ENCODE measurements around the gene CPNE4.

CPNE4 gene

DNA sequence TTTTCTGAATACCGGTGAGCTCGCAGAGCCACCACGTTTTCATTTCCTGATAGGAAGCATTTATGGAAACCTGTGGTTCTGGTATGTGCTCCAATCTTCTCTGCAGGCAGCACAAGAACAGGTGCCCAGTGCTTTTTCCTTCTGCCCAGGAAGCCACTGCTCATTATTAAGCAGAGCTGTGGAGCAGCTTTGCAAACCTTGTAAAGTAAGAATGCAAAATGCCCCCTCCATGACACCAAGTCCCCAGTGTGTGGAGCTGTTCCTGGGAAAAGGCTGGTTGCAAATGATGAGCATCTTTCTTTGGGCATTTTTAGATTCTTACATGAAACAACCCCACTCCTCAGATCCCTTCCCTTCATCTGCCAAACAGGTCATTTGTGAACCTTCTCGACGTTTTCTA is 466.4 kb downstream of the CPNE4 start:
- no peak for DNase-seq

DNA sequence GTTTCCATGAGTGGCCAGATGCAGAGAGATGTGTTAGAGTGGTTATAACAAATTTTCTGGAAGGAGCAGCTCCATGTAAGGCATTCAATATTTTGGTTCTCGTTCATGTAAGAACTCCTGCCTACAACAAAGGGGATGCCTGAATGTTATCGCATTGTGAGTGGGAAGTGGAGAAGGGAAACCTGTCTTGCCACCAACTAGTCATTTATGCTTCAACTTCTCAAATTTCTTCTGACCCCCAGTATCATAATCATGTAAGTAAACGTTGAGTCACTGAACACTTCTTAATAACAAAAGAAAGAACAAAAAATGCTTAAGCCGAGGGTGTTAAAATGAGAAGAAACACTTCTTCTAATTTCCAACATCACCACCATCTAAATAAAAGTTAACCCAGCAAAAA is 470.0 kb downstream of the CPNE4 start:
- no peak for DNase-seq

DNA sequence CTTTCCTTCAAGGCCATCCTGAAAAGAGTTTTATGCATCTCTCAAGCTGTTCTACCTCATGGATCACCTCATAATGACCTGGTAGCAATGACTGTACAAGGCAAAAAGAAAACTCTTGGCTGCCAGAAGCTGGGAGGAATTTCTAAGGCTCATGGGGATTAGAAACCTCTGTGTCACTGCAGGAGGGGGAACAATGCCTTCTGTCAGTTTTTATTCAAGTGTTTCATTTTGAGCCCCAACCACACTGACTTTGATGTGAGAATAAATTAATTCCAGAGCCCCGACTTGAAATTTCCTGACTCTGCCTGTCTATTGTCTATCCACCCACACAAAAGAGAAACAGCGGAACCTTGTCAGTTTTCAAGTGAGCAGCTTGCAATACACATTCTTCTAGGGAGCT is 473.3 kb downstream of the CPNE4 start:
- no peak for DNase-seq

DNA sequence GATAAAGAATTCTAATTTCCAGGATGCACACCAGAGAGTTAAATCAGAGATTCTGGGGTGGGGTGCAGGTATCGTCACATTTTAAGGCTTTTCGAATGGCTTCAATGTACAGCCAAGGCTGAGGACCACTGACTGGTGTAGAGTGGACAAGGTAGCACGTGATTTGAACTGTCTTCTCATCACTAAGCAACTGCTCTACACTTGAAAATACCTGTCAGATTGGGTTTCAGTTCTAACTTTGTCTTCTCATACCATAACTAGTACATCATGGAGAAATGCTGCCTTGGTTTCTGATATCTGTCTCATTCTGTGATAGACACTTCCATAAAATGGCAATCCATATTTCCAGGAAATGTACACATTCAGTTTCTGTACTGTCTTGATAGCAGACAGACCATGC is 474.0 kb downstream of the CPNE4 start:
- no peak for DNase-seq

DNA sequence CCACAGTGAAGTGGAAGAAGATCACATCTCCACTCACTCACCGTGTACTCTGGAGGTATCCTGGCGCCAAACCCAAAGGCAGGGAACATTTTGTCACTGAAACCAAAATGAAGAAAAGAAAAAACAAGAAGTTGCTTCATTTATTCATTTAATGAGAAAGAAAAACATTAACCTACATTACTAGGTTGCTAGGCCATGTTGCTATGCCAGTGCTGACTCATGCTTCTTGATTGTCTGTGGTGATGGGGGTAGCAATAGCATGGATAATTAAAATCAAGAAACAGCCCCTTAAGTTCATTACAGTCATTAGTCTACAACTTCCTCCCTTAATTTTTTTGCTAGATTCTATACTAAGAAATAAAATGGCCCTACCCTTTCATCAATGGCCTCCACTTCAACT is 479.4 kb downstream of the CPNE4 start:
- no peak for DNase-seq

DNA sequence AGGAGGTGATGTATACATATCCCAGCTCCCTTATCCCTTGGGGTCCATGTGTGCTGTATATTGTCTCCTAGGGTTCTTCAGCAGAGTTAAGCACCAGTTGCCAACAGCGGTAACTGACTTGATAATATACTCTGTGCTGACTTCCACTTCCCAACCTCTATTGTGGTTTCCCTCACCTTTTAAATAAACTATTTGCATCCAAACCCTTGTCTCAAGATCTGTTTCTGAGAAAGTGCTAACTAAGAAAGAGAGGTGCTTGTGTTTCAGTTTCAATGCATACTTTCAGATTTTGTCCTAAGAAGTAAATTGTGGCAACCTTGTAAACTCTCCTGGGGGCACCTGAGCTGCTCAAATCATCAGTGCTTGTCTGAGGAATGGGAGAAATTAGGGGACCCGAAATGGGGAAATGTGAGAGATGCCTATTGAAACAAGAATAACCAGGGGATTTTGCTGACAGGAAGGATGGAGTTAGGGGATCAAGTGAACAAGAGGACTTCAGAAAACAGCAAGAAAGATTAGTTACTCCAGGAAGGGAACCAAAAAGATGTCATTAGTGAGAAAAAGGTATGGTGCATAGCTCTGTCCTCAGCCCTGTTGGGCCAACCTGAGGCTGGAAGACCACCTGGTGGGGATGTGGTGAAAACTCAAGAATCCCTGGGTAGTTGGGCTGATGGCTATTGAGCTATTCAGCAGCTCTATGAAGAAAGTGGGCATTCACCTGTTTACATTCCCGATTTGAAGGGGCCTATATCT is 481.1 kb downstream of the CPNE4 start:
- no peak for DNase-seq

DNA sequence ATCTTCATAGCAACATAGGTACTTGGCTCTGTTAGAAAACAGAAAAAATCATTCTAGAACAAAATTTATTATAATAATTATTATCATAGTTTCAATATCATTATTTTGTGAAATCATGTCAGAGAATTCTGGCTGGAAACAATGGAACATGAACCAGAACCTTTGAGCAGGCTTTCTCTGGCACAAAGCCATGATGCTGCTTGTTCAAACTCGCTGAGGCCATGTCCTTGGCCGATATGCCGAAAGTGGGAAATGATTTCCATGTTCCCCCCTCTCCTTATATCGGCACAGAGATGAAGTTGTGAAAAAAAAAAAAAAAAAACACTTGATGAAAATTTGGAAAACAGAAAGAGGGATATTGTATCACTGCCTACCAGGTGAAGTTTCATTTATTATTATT is 483.1 kb downstream of the CPNE4 start:
- DNase-seq, result no peak

DNA sequence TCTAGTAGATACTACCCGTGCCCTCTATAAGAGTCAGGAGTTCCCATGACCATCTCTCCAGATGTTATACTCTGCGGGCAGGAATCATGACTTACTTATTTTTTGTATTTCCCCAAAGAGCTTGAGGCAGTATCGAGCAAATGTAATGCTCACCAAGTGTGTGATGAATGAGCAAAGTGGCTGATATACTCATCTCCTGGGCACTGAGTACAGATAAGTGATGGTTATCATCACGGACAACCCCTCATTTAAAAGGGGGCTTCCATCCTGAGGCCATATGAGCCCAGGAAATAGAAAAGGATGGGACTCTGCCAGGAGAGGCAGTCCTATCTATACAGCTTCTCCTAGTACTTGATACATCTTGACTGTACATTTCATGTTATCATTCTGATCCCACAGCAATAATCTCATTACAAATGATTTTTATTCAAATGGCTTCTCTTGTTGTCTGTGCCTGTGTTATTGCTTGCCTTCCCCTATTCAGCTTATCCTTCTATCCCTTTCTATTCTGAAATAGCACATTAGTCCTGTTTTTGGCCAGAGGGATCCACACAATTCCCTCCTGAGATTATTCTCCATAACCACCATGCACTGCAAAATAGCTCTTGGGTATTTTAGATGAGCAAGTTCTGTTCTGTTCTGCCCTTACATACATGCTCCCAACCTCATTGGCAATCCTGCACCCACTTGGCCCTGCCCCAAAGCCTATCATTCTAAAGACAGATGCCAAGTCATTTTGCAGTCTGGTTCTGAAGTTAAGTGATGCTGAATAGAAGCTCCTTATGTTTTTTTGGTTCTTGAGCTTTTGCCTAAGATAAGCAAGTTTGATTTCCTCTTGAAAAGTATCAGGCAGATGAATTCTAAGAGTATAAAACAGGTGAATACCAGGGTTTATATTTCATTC is 484.0 kb downstream of the CPNE4 start:
- DNase-seq, result no peak

DNA sequence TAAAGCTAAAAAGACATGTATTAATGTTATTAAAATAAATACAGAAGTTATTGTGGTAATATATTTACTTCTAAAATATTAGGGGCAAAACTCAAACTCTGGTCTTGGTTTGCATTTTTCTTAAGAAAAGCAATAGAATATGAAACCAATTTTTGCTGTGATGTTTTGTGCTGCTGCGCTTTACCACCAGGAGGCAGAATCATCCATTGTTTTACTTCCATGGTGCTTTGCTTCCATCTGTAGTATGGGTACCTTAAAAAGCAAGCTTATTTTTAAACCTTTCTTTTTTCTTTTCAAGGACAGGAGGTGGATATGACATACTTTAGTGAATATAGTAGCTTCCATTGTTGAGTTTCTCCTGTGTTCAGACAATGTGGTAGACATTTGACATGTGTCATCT is 485.5 kb downstream of the CPNE4 start:
- peak in 1 of 2 donors; percentile 4 for DNase-seq

DNA sequence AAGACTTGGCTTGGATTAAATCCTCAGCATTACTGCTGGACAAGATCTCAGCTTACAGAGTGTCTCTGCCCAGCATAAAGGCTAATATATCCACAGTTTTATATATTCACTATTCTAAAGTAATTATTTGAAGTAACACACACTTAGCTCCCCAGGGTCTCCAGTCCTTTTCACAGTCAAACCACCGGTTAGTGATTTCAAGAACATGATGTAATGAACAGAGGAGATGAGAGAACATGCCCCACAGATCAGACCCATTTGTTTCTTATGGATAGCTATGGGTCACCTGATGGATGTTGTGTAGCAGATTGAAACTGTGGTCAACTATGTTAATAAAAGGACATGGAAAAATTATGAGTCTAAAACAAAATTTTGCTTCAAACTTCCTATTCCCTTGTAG is 487.2 kb downstream of the CPNE4 start:
- no peak for DNase-seq

DNA sequence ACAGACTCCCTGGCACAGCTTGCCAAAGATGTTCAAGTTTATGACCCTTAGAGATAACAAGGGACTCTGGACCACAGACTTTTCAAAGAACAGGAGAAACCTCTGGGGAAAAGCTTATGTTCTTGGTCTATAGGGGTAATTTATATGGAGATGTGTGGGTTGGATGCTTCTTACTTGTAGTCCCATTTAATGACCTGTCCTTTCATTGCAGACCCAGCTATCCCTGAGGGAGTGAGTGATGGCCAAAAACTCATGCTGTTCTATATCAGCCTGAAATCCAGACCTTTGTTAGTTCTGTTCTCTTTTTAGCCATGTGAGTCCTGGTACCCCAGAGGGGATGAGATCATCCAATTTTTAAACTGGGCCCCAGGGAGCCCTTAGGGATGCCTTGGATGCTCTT is 488.4 kb downstream of the CPNE4 start:
- DNase-seq, result no peak

DNA sequence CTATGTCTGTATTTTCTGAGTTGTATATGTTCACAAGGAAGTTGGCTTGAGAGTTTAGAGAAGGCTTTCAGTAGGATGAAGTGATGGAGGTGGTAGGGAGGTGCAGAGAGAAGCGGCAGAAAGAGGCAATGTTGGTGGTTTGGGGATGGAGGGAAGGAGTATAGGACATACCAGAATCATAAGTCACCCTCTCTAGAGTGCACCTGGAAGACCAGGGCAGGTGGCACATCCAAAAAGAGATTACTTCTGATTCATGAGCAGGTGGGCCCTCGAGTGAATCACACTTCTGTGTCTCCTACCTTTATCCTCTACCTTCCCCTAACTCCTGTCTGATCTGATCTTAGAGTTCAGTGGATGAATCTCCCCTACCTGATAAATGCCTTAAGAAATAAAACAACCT is 490.3 kb downstream of the CPNE4 start:
- no peak for DNase-seq

DNA sequence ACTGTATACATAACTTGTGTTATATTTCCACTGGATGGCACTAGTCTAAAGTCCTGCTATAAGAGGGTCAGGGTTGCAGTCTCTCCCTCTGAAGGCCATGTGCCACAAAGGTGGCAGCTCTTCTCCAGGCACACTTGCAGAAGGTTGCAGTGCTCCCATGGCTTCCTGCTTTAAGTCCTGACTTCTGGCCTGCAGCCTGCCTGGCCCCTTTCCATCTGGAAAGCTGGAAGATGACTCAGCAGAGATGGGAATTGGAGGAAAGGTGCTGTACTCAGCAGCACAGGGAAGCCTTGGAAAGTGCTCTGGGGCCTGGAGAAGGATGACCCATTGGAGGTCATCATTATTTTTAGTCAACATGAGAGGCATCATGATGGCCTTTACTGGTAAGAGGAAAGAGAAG is 491.1 kb downstream of the CPNE4 start:
- DNase-seq, result no peak

DNA sequence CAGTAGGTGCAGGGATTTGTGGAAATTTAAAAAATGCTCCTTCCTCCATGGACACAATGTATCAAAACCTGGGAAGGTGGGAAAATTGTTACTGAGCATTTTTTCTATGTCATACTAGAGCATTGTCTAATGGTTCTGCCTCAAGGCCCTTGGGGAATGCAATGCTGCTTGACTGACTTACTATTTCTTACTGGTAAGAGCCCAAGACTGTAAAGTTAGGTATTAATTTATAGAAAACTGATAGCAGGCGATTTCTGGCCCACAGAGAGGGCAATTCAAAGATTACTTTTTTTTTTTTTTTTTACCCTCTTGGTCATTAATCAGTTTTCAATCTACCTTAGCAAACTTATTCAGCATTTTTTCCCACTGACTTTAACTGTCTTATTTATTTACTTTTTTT is 493.5 kb downstream of the CPNE4 start:
- DNase-seq, result no peak

DNA sequence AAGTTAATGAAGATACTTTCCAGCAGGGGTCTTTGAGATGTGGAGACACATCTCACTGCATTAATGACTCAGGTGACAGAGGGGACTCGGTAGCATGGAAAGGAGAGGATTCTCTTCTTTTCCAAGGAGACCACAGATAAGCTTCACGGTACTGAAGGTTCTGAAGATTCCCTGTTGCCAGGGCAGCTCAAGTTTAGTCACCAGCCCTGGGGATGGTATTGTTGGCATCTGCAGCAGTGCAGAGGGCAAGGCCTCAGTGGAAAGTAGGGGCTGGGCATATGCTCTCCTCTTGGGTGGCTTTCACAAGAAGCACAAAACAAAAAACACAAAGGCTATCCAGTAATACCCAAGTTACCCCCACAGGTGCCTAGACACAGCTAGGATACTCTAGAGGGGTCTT is 494.0 kb downstream of the CPNE4 start:
- DNase-seq, result no peak

DNA sequence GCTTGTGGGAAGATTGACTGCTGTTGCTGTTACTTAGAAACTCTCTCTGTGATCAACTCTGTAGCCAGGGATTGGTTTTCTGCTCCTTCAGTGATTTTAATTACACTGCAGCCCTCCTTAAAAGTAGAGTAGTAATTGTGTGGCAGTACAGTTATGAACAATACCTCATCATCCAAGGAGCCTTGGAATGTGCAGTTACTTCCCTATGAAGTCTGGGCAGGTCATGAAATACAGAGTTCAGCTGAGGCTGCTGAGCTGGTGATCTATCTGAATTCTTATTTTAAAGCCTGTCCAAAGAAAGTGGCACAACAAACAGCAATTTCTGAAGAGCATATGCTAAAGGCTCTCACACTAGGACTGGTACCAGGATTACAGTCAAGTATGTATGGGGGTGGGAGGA is 494.7 kb downstream of the CPNE4 start:
- no peak for DNase-seq

DNA sequence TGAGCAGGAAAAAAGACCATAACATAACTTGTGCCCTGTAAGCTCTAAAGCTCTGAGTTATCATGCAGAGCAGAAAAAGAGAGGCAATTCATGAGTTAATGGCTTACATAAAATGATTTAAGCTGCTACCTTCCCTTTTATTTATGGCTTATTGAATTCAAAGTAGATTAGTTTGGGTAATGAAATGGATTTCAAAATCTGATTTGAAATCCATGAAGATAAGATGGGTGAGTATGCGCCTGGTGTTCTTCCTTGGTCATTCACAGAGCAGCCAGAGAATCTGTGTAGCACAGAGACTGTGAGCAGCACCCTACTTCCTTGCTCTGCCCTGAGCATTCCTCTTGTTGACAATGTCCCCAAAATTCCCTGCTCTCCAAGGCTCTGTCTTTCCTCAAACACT is 495.8 kb downstream of the CPNE4 start:
- DNase-seq, result no peak

DNA sequence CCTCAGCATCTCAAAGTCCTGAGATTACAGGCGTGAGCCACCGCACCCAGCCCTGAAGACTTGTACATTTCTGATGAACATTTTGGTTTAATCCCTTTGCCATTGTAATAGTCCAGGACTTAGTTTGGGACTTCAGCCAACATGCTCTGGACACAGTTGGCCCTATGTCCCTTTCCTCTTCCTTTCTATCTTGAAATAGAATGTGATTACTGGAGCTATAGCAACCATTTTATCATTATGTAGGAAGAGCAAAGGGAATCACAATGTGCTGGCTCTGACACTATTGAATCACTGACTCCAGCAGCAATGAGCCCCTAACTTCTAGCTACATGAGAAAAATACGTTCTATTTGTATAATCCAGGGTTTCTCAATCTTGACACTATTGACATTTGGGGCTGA is 497.3 kb downstream of the CPNE4 start:
- no peak for DNase-seq

DNA sequence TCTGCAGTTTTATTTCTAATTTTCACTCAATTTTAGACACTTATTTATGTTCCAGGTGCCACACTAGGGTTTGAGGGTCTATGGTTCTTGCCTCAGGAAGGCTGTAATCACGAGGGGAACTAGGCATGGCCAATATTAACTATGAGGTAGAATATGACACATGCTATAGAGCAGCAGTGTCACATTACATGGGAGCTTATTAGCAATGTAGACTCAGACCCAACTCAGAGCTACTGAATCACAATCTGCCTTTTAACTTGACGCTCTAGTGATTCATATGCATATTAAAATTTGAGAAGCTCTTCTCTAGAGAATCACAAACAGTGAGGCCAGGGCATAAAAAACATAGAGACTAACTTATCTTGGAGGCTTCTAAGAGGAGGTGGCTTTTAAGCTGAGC is 499.2 kb downstream of the CPNE4 start:
- no peak for DNase-seq

DNA sequence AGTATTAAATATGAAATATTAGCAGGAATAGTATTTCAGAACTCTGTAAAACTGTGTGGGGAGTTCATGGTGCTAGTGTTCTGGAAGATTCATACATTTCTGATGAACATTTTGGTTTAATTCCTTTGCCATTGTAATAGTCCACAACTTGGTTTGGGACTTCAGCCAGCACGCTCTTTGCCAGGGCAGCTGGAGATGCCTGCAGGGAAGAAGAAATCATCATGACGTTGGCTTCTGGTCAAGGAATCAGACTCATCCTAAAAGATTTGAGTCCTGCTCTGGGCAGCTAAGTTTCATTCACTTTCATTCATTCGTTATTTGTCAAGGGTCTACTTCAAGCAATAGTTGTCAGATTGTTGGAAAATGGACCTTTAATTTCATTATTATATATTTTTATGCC is 499.7 kb downstream of the CPNE4 start:
- no peak for DNase-seq

DNA sequence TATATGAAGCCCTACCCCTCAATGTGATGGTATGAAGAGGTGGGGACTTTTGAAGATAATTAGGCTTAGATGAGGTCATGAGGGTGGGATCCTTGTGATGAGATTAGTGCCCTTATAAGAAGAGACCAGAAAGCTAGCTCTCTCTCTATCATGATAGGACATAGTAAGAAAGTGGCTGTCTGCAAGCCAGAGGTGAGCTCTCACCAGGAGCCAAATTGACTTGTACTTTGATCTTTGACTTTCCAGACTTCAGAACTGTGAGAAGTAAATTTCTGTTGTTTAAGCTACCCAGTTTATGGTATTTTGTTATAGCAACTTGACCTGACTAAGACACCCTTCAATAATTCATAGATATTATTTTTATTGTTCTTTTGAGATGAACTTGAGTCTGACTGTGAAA is 502.2 kb downstream of the CPNE4 start:
- DNase-seq, result no peak

DNA sequence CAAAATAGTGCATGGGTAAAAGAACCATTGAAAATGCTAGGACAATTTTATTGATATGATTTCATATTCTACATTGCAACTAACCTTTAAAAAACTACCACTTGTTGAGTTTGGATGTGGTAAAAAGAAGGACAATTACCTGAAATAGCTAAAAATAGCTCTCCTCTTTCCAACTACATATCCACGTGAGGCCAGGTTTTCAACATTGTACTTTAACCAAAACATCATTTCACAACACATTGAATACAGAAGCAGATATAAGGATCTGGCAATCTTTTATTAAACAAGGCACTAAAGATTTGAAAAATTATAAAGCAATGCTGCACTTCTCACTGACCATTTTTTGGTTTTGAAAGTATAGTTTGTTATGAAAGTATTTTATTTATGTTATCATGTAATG is 504.0 kb downstream of the CPNE4 start:
- no peak for DNase-seq

DNA sequence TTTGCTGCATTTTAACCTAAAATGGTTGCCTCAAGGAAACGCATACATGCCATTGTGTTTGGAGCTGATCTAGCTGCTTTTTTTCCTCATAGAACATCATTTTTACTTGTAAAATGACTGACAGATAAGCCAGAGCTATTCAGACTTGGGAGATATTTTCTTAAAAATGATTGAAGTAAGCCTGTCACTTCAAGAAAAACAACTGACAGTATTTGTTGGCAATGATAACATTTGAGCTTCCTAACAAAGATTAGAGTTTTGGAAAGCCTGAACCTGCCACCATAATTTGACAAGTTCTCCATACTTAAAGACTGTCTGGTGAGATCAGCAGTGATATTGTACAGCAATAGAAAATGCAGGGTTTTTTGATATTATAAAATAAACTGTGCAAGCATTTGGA is 504.4 kb downstream of the CPNE4 start:
- DNase-seq, result no peak

DNA sequence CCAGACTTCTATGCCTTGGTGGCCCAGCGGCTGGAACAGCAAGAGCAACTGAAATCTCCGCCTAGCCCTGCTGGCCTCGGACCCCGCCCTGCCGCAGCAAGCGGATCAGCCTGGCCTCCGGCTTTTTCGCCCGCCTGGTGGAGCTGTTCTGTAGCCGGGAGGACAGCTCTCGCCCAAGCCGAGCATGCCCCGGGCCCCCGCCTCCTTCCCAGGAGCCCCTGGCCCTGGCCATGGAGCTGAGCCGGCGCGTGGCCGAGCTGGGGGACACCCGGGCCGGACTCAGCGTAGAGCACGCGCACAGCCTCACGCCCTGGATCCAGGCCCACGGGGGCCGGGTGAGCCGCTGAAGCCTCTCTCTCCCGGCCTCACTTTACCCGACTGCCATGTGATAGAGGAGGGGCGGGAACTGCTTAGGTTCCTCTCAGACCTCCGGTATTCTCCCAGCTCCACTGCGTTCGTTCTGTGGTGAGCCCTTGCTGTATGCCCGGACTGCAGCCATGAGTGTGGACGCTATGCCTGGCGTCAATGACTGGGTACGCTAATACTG is 507.9 kb downstream of the CPNE4 start:
- peak in 1 of 2 donors; percentile 3 for DNase-seq
